ENCODE data around the gene TSPEAR.

Gene TSPEAR

DNA sequence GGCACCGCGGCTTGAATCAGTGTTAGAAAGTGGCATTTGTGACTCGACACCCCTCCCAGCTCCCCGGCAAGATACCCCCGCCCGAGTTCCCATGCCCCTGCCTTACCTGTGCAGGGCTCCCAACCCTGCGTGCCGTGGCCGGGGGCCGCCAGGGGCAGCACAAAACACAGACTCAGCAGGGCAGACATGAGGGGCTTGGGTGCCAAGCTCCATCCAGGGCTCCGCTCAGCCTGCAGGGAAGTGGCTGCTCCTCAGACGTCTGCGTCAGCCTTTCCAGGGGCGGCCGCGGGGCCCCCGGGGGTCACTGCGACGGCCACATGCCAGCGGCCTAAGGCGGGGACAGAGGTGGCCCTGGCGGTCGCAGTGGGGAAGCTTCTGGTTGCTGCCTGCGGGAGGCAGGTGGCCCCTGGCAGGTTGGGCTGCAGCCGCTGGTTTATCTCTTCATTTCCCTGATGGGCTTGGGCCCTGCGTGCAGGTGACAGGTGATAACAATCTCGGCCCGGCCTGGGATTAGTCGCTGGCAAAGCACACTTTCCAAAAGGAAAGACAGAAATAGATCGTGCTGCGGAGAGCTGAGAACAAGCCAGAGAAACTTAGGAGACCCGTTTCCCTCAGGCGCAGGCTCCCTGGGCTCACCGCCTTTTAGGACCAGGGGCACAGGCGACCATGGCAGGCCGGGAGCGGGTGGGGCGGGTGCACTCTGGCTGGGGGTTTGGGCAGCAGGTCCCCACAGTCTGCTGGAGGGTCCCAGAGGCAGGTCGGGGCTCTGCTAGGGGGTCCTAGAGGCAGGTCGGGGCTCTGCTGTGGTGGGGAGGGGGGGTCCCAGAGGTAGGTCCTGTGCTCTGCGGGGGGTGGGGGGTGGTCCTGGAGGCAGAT lies at the start of gene TSPEAR:
TSS of gene TSPEAR (minus strand) at position 246 of the 876 bp plus-strand sequence. CDS start at position 188, 58 bp downstream.
- DNase-seq: no peak

DNA sequence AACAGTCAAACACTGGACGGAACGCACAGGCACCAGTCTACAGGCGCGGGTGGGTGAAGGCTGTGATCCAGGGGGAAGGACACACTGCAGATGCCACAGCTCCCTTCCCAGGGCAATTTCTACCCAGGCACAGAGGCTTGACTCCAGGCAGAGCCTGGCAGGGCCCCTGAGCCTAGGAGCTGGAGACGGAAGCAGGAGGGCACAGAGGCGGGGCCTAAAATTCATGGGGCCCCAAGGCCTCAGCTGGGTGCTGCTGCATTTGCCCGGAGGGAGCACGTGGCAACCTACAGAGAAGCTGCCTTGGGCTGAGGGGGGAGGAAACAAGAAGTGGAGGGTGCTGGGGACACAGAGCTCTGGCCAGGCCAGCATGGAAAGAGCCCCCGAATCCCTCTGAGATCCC lies 49.0 kb upstream of the TSPEAR start:
- DNase-seq: no peak

DNA sequence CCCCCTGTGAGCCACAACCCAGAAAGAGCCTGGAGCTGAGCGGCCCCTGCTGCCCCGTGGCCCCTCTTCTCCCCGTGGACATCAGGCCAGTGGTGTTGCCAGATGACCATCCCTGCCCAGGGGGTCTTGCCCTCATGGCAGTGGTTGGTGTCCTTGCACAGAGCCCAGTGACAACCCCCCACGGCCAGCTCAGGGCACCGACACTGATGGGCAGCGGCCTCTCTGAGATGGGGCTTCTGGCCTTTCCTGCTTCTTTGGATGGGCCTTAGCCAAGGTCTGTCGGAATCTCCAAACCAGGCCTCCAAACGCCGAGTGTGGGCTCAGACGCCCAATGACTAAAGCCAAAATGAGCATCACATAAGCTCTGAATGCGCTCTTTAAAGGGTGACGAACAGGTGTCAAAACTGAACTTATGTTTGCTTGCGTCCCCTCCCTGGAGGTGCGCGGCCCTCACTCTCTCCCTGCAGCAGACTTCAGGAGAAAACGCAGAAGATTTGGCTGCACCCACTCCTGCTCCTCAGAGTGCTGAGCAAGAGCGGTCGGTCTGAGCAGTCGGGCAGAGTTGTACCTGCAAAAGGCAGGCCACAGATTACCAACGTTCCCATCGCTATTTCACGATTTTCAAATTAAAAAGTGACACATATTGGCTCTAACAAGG lies 48.4 kb upstream of the TSPEAR start:
- no peak for DNase-seq

DNA sequence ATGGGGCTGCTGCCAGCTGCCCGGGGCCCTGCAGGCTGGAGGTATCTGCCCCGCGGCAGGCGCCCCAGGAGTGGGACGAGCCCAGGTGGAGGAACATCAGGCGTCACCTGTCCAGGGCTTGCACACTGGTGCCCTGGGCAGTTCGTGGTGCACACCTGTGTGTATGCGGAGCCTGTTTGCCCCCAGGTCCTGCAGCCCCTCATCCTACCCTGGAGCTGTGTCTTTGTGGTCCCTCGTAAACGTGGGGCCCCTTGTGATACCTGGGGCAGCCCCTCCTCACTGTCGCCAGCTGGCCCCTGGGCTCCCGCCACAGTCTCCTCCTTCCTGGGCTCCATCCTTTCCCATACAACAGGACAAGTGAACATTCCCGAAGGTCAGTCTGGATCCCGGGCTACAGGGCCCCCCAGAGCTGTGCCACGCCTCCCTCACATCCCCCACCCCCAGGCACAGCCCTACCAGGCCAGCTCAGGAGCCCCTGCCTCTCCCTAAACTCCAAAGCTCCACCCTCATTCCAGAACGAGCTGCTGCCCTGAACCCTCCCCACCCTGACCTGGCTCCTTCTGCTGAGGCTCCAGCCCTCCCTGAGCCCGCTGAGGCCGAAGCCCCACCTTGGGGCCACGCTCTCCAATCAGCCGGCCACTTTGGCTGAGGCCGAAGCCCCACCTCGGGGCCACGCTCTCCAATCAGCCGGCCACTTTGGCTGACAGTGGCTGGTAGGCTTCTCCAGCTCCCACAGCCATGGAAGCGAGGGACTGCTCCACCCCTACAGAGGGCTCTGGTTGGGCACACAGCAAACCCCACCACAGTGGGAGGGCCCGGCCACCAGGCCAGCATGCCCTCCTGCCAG lies 47.6 kb upstream of the TSPEAR start:
- DNase-seq: no peak

- DNase-seq: no peak
Measured at GRCh38 chr21:44758141-44758561, 46.8 kb upstream of the TSPEAR start.

DNA sequence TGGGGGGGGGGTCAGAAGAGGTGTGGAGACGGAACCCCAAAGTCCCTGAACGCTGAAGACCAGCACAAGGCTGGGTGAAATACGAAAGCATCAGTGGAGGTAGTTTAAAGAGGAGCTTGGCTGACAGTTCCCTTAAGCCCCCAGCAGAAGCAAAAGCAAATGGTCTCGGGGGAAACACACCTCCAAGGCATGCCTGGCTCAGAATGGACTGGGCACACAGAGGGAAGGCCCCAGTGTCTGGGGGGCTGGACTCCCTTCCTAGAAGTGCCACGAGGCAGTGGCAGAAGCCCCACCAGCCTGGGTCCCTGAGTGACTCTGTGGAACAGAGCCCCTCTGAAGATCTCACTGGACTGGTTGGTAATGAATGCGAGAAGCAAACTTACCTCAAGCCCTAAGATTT lies 46.4 kb upstream of the TSPEAR start:
- no peak for DNase-seq

DNA sequence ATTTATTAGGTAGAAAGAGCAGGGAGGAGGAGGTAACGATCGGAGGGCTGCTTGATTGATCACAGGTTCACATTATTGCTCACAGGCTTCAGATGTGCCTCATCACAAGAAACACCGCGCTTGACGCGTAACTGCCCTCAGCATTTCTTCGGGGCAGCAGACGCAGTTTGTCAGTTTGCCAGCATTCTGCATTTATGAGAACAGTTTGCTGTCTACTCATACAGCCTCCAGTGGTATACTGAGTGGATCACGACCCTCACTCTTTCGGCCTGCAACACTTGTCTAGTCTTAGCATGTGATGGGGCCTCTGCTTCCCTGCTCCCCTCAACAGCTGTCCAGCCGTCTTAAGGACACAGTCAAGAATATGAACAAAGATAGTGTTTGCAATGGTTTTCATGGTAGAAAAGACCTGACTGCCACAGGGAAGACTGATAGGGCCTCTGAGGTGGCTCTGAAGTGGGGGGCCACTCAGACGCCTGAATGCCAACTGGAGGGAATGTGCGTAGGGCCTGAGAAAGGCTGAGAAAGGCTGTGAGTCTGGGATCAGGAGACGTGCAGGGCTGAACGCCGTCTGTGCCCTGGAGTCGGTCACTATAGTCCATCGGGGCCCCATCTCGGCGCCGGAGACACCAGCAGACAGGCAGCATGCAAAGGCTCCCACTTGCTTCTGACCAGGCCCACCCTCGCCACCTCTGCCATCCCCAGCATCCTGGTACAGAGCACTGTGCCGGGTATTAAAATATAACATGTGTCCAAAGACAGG lies 45.2 kb upstream of the TSPEAR start:
- DNase-seq: no peak

GRCh38 chr21:44755227-44755626 lies 43.9 kb upstream of the TSPEAR start:
- DNase-seq: no peak

DNA sequence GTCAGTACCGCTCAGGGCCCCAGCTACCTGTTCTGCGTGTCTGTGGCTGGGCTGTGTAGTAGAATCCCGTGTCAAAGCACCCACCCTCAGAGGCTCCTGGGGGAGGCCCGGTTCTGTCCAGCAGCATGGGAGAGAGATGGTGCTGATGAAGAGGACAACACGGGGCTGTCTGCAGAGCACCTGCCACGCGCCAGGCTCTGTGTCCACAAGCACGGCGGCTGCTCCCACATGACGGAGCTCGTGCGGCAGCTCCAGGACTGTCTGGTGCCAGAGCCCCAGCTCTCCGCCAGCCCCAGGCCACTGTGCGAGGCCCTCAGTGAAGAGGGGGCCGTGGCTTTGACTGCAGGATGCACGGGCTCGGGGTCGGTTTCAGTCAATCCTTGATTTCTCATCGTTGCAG lies 42.0 kb upstream of the TSPEAR start:
- no peak for DNase-seq

GRCh38 chr21:44752671-44753235 lies 41.4 kb upstream of the TSPEAR start:
- DNase-seq: no peak

GRCh38 chr21:44751799-44752636 lies 40.6 kb upstream of the TSPEAR start:
- no peak for DNase-seq

DNA sequence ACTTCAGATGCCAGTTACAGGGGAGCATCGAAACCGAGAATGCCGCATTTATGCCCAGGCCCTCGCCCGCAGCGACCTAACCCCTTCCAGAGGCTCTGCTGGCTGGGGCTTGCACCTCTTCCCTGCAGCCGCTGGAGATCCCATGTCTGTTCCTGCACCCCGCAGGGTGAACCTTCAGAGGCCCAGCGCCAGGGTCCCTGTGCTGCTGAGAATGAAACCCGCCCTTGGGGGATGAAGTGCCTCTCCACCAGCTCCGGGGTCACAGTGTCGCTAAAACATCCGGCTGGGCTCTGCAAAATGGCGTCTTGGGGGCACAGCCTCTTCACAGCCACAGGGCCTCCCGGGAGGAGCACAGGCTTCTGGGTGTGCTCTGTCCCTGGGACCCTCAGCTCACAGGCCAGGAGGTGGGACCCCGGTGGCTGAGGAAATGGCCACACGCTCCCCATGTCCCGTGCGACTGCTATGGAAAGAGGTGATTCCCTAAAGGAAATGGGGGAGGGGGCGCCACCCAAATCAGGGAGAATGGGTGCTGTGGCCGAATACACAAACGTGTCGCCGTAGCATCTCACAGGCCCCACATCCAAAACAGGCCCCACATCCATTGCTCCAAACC lies 39.9 kb upstream of the TSPEAR start:
- no peak for DNase-seq

DNA sequence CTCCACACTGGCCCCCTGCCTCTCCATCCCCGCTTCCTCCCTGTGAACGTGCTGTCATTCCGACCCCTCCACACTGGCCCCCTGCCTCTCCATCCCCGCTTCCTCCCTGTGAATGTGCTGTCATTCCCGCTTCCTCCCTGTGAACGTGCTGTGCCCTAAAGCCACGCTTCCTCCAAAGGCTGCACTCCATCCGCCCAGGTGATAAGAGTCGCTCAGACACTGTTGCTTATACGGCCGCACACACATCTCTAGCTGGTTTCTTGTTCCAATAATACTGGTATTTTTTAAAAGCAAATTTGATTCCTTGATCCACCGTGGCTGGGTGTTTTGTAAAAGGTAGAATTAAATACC lies 39.3 kb upstream of the TSPEAR start:
- no peak for DNase-seq

DNA sequence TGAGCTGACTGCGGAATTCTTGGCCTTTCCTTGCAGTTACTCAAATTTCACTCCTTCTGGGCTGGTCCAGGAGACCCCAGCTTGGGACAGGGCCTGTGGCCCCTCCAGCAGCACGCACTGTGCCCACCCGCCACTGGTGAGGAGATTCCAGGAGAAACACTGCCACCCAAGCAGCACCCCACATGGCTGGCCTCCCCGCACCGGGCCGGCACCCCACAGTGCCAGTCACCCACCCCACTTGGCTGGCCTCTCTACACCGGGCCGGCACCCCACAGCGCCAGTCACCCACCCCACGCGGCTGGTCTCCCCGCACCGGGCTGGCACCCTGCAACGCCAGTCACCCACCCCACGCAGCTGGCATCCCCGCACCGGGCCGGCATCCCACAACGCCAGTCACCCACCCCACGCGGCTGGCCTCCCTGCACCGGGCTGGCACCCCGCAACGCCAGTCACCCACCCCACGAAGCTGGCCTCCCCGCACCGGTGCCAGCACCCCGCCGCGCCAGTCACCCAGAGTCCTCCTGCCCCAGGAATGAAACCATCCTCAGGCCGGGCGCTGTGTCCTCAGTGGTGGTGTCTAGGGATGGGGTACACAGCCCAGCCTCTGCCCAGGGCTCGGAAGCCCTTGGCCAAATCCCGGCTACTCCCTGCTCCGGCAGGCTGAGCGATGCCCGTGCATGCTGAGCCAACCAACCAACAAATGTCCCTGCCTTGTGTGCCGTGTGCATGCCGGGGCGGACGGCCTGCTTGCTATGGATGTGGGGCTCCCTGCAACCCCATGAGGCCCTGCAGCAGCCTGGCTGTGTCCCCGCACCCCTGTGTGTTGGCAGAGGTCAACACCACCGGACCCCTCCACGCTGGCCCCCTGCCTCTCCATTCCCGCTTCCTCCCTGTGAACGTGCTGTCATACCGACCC lies 38.6 kb upstream of the TSPEAR start:
- DNase-seq: no peak

- no peak for DNase-seq
Measured at GRCh38 chr21:44749116-44749758, 37.9 kb upstream of the TSPEAR start.

GRCh38 chr21:44748621-44749020 lies 37.2 kb upstream of the TSPEAR start:
- no peak for DNase-seq

- peak; percentile 53 for DNase-seq
Measured at GRCh38 chr21:44742418-44743153, 31.2 kb upstream of the TSPEAR start.

DNA sequence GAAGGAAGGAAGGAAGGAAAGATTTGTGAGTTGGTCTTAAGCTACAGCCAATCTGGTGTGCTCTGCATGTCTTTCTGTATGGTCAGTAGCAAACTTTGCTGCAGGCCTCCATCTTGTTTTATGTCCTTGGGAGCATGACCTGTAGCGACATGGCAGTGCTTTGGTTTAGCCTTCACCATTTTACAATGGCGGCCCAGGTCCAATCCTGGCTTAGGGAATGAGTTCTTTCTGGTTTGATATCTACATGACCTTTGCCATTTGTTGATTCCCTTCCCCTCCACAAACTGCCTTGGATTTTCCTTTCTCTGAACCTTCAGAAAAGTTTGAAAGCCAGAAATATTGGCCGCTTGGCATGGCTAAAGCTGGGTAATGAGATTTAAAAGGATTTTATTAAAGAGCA lies 30.5 kb upstream of the TSPEAR start:
- no peak for DNase-seq

DNA sequence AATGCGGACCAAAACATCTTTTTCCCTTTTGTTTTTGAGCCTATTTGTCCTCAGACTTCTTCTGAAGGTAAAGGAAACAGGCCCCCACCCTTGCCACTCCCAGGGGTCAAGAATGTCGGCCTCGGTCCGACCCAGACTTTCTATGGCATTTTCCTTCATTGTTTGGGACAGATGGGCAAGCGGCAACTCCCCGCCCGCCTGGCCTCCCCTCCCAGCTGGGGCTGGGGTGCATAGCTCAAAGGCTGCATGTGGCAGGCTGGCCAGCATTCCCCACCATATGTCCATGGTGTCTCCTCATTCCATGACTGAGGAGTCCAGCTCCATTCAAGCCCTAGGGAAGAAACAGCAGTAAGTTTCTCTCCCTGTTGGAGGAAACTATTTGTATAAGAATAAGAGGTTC lies 29.4 kb upstream of the TSPEAR start:
- no peak for DNase-seq
